Measurements from ENCODE around the gene CDKN2B-AS1.
"Not testable (repeated sequence)": the region's sequence is repeated elsewhere in the genome, so short reads cannot be mapped to it uniquely, and the experiment has no call there.

Gene CDKN2B-AS1

GRCh38 chr9:22052376-22052945, 57.9 kb downstream of the CDKN2B-AS1 start:
- no peak for DNase-seq (ENCODE audit: extremely low spot score)
- ChIA-PET POLR2A (no interaction called here), CTCF (interaction anchor here (1.0 to 2.5 kb wide), 5 partner anchors 13 to 240 kb away, joined by 3 to 17 read pairs (median 3); no protein-coding TSS in a partner anchor)
- TF ChIP-seq, protein P1, sequence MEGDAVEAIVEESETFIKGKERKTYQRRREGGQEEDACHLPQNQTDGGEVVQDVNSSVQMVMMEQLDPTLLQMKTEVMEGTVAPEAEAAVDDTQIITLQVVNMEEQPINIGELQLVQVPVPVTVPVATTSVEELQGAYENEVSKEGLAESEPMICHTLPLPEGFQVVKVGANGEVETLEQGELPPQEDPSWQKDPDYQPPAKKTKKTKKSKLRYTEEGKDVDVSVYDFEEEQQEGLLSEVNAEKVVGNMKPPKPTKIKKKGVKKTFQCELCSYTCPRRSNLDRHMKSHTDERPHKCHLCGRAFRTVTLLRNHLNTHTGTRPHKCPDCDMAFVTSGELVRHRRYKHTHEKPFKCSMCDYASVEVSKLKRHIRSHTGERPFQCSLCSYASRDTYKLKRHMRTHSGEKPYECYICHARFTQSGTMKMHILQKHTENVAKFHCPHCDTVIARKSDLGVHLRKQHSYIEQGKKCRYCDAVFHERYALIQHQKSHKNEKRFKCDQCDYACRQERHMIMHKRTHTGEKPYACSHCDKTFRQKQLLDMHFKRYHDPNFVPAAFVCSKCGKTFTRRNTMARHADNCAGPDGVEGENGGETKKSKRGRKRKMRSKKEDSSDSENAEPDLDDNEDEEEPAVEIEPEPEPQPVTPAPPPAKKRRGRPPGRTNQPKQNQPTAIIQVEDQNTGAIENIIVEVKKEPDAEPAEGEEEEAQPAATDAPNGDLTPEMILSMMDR (IDR thresholded peaks at IDR 0.05; ENCODE audit: control extremely low read depth, extremely low read depth, low read depth, missing control alignments) = no peak

DNA sequence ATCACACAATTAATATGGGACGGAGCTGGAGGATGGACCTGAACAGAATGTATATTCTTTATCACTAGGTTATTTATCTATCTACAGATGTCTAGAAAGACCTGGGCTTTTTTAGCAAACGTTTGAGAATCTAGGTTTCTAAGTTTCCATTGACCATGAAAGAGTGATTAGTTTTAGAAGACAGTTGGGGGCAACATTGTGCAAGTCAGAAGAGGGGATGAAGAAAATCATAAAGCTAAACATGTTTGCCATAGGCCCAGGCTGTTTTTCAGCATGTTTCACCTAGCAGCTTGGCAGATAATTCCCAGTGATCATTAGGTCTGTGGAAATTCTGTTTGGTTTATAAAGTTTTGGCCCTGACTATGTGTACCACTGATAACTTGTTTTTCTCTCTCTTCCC, 58.6 kb downstream of the CDKN2B-AS1 start:
- DNase-seq (ENCODE audit: extremely low spot score) = no peak
- CTCF ChIA-PET = interaction anchor here (1.0 to 2.5 kb wide), 7 partner anchors 13 to 240 kb away, joined by 3 to 17 read pairs (median 5); partner anchors contain the start of gene CDKN2B
- TF ChIP-seq, protein P1 (IDR thresholded peaks at IDR 0.05; ENCODE audit: control extremely low read depth, extremely low read depth, low read depth, missing control alignments) = no peak
- POLR2A ChIA-PET = no interaction called here

GRCh38 chr9:22054076-22054475, 59.5 kb downstream of the CDKN2B-AS1 start:
- CTCF ChIA-PET = interaction anchor here (1.2 to 2.5 kb wide), 4 partner anchors 12 to 241 kb away, joined by 5 to 17 read pairs (median 6); partner anchors contain the start of gene CDKN2B
- TF ChIP-seq, protein P1 (IDR thresholded peaks at IDR 0.05; ENCODE audit: control extremely low read depth, extremely low read depth, low read depth, missing control alignments) = no peak
- DNase-seq (ENCODE audit: extremely low spot score) = no peak
- POLR2A ChIA-PET = no interaction called here

DNA sequence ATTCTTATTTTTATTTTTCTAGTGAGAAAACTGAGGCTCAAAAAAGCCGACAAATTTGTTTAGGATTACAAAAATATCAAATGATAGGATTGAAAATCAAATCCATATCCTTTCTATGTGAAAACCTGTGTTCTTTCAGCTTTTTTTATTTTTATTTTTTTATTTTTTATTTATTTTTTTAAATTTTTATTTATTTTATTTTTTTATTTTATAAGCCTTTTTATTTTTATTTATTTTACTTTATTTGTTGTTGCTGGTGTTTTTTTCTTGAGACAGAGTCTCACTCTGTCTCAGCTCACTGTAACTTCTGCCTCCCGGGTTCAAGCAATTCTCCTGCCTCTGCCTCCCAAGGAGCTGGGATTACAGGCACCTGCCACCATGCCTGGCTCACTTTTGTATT, 59.9 kb downstream of the CDKN2B-AS1 start:
- ChIA-PET POLR2A (no interaction called here), CTCF (interaction anchor here (0.8 to 2.5 kb wide), 3 partner anchors 11 to 242 kb away, joined by 3 to 17 read pairs (median 7); no protein-coding TSS in a partner anchor)
- no peak for DNase-seq (ENCODE audit: extremely low spot score)
- TF ChIP-seq, protein P1 (IDR thresholded peaks at IDR 0.05; ENCODE audit: control extremely low read depth, extremely low read depth, low read depth, missing control alignments) = no peak

DNA sequence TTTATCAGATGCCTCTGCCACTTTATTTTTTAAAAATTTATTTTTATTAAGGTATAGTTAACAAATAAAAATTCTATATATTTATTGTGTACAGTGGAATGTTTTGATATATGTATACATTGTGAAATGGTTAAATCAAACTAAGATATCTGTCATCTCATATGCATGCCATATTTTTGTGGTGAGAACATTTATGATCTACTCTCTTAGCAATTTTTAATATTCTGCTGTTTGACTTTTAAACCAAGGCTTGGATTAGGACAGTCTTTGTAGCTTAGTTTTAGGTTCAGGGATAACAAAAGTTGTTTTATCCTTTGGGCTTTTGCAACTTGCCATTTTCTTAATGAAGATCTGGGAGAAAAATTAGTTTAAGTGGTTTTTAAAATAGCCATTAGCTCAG, 60.5 kb downstream of the CDKN2B-AS1 start:
- DNase-seq (ENCODE audit: extremely low spot score) = no peak
- ChIA-PET POLR2A (no interaction called here), CTCF (interaction anchor here (0.8 to 2.9 kb wide), 6 partner anchors 8 to 242 kb away, joined by 3 to 17 read pairs (median 4); partner anchors contain the start of gene CDKN2B)
- TF ChIP-seq, protein P1 (IDR thresholded peaks at IDR 0.05; ENCODE audit: control extremely low read depth, extremely low read depth, low read depth, missing control alignments) = no peak

- TF ChIP-seq, protein P1 (IDR thresholded peaks at IDR 0.05; ENCODE audit: control extremely low read depth, extremely low read depth, low read depth, missing control alignments) = no peak
- no peak for DNase-seq (ENCODE audit: extremely low spot score)
- POLR2A ChIA-PET = no interaction called here
- CTCF ChIA-PET = interaction anchor here (1.2 to 2.9 kb wide), 6 partner anchors 9 to 48 kb away, joined by 3 to 10 read pairs (median 6); partner anchors contain the start of gene CDKN2B
Observed at GRCh38 chr9:22056402-22056801, 61.8 kb downstream of the CDKN2B-AS1 start.

DNA sequence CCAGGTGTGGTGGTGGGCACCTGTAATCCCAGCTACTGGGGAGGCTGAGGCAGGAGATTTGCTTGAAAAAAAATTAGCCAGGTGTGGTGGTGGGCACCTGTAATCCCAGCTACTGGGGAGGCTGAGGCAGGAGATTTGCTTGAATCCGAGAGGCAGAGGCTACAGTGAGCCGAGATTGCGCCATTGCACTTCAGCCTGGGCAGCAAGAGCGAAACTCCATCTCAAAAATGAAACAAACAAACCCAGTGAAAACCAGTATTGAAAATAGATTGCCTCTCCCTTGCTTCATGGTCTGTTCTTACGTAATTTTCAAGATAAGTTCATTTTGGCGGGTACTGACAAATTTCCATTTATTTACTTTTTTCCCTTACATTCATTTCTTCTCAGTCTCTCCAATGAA, 63.4 kb downstream of the CDKN2B-AS1 start:
- POLR2A ChIA-PET; DNase-seq (ENCODE audit: extremely low spot score): not testable (repeated sequence)
- CTCF ChIA-PET = interaction anchor here (1.2 to 2.9 kb wide), 3 partner anchors 11 to 49 kb away, joined by 3 to 10 read pairs (median 5); partner anchors contain the start of gene CDKN2B

Data from GM10248 (cell line).